ENCODE data around the gene NOXO1.

- TF ChIP-seq CTCF (conservative IDR thresholded peaks at IDR 0.05 in 1 of 2, IDR thresholded peaks at IDR 0.05 in 1 of 2; ENCODE audit: extremely low read depth in 1 of 2, insufficient read depth in 1 of 2, low read depth in 1 of 2, low read length in 2 of 2) (no peak), EZH2 (IDR thresholded peaks at IDR 0.05; ENCODE audit: borderline replicate concordance, low read length) (no peak)
These were observed 44.3 kb downstream of the NOXO1 start for GRCh38 chr16:1936945-1937479.
